Neural progenitor cell (in vitro differentiated cells): Measurements from ENCODE around the gene PWWP2B. TPM values are rescaled to one million over a fixed set of nuclear protein-coding genes. Genes with fewer than 3 reads are reported as not detected.

Experiments
- DNase-seq: peaks from one replicate; pipeline ENCODE4 v3.0.0-alpha.2; 2016; ENCODE audit warnings: low spot score
- H2AFZ ChIP-seq: fragments of 200-600 bp; sonication (generic); replicated peaks from 2 replicates; pipeline ENCODE4 v1.6.1; 2016; ENCODE audit warnings: antibody characterized with exemption
- H3F3A ChIP-seq: fragments of 200-600 bp; sonication (generic); 2 replicates; pipeline ENCODE4 v1.6.1; 2016; ENCODE audit warnings: antibody characterized with exemption, low read depth
- H3K27ac ChIP-seq: fragments of 200-600 bp; sonication (generic); 2 replicates; pipeline ENCODE4 v1.5.1; 2016; ENCODE audit warnings: mild to moderate bottlenecking
- H3K27me3 ChIP-seq: fragments of 200-600 bp; sonication (generic); 2 replicates; pipeline ENCODE4 v1.6.1; 2016; ENCODE audit warnings: mild to moderate bottlenecking, moderate library complexity
- H3K36me3 ChIP-seq: fragments of 200-600 bp; sonication (generic); 2 replicates; pipeline ENCODE4 v1.5.1; 2016
- H3K4me1 ChIP-seq: fragments of 200-600 bp; sonication (generic); 2 replicates; pipeline ENCODE4 v1.6.1; 2016; ENCODE audit warnings: mixed run types
- H3K4me2 ChIP-seq: fragments of 200-600 bp; sonication (generic); 2 replicates; pipeline ENCODE4 v1.6.1; 2016
- H3K4me3 ChIP-seq: fragments of 200-600 bp; sonication (generic); 2 replicates; pipeline ENCODE4 v1.5.1; 2016
- H3K79me2 ChIP-seq: fragments of 200-600 bp; sonication (generic); 2 replicates; pipeline ENCODE4 v1.6.1; 2016; ENCODE audit warnings: low read depth
- H3K9ac ChIP-seq: fragments of 200-600 bp; sonication (generic); 2 replicates; pipeline ENCODE4 v1.6.1; 2016
- H3K9me3 ChIP-seq: fragments of 200-600 bp; sonication (generic); 2 replicates; pipeline ENCODE4 v1.5.1; 2016; ENCODE audit warnings: low read depth
- H4K20me1 ChIP-seq: fragments of 200-600 bp; sonication (generic); 2 replicates; pipeline ENCODE4 v1.6.1; 2016; ENCODE audit warnings: low read depth
- H3K27ac Mint-ChIP-seq: 3 replicates; pipeline ENCODE4 v1.8.0; 2021; ENCODE audit warnings: mixed read lengths
- H3K27me3 Mint-ChIP-seq: 2 replicates; pipeline ENCODE4 v1.8.0; 2022; ENCODE audit warnings: low read depth, mild to moderate bottlenecking, inconsistent platforms, moderate library complexity, mixed read lengths; ENCODE audit not compliant: insufficient read depth
- H3K36me3 Mint-ChIP-seq: 3 replicates; pipeline ENCODE4 v1.8.0; 2021; ENCODE audit warnings: mixed read lengths
- H3K4me1 Mint-ChIP-seq: 3 replicates; pipeline ENCODE4 v1.8.0; 2021; ENCODE audit warnings: mixed read lengths
- H3K4me3 Mint-ChIP-seq: 3 replicates; pipeline ENCODE4 v1.8.0; 2021; ENCODE audit warnings: mild to moderate bottlenecking, moderate library complexity, mixed read lengths
- H3K9me3 Mint-ChIP-seq: 3 replicates; pipeline ENCODE4 v1.8.0; 2020; ENCODE audit warnings: mixed read lengths
- CTCF ChIP-seq: fragments of 200-600 bp; sonication (generic); IDR thresholded peaks from 2 replicates; pipeline ENCODE4 v1.5.1; 2017; ENCODE audit warnings: antibody characterized with exemption, mild to moderate bottlenecking
- EZH2 ChIP-seq: fragments of 200-600 bp; sonication (generic); IDR thresholded peaks from 2 replicates; pipeline ENCODE4 v1.6.1; 2017; ENCODE audit warnings: antibody characterized with exemption, mild to moderate bottlenecking, moderate library complexity
- EZH2phosphoT487 ChIP-seq: fragments of 200-600 bp; sonication (generic); IDR thresholded peaks from 2 replicates; pipeline ENCODE4 v1.6.1; 2017; ENCODE audit warnings: antibody characterized with exemption
- total RNA-seq: library from RNA; depleted of rRNA; stranded (reverse); fragments of >200 nt; gene quantifications from 2 replicates; pipeline ENCODE4 v1.2.3, GENCODE V29; 2015; ENCODE audit warnings: low replicate concordance

Gene PWWP2B
- total RNA-seq, 1 donor from 2014 or later = 0.34 TPM

- no peak for TF ChIP-seq EZH2phosphoT487
- TF ChIP-seq EZH2 = no peak
- no peak for TF ChIP-seq CTCF
- Mint-ChIP-seq H3K4me3 (no peak overlapping the region), H3K9me3 (no peaks in the 10 kb centered on the region), H3K27me3 (peaks cover 8% of the 10 kb centered on the region), H3K27ac (peak overlapping the region; percentile 29), H3K4me1 (peaks cover 26% of the 10 kb centered on the region), H3K36me3 (peaks cover 13% of the 10 kb centered on the region)
- no peaks in the 10 kb centered on the region for H3F3A ChIP-seq
- H3K27ac ChIP-seq = no peak overlapping the region
- no peak overlapping the region for H2AFZ ChIP-seq
- no peak overlapping the region for H3K4me2 ChIP-seq
- H3K4me3 ChIP-seq = no peak overlapping the region
- H3K4me1 ChIP-seq = peaks cover 9% of the 10 kb centered on the region
- no peaks in the 10 kb centered on the region for H3K27me3 ChIP-seq
- no peaks in the 10 kb centered on the region for H4K20me1 ChIP-seq
- H3K9me3 ChIP-seq = no peaks in the 10 kb centered on the region
- H3K9ac ChIP-seq = no peak overlapping the region
- H3K79me2 ChIP-seq = no peaks in the 10 kb centered on the region
- no peak for DNase-seq
- no peaks in the 10 kb centered on the region for H3K36me3 ChIP-seq
These were observed 26.3 kb upstream of the PWWP2B start for GRCh38 chr10:132370426-132371340.

- DNase-seq = no peak
- Histone ChIP-seq H3K9me3 (no peaks in the 10 kb centered on the region), H3K79me2 (no peaks in the 10 kb centered on the region), H3K27ac (no peak overlapping the region), H3K36me3 (no peaks in the 10 kb centered on the region), H3F3A (no peaks in the 10 kb centered on the region), H3K4me1 (peaks cover 9% of the 10 kb centered on the region), H3K9ac (no peak overlapping the region), H3K4me3 (no peak overlapping the region), H2AFZ (no peak overlapping the region), H4K20me1 (no peaks in the 10 kb centered on the region), H3K4me2 (no peak overlapping the region), H3K27me3 (no peaks in the 10 kb centered on the region)
- Mint-ChIP-seq H3K4me3 (no peak overlapping the region), H3K36me3 (peaks cover 13% of the 10 kb centered on the region), H3K9me3 (no peaks in the 10 kb centered on the region), H3K27ac (peak overlapping the region; percentile 70), H3K27me3 (peaks cover 10% of the 10 kb centered on the region), H3K4me1 (peaks cover 29% of the 10 kb centered on the region)
- peak; percentile 37 for TF ChIP-seq CTCF
- TF ChIP-seq EZH2phosphoT487 = no peak
These were observed 25.3 kb upstream of the PWWP2B start for GRCh38 chr10:132371641-132372081.

- Histone ChIP-seq H2AFZ (no peak overlapping the region), H3K27me3 (no peaks in the 10 kb centered on the region), H3K9ac (no peak overlapping the region), H3K79me2 (no peaks in the 10 kb centered on the region), H4K20me1 (no peaks in the 10 kb centered on the region), H3K36me3 (no peaks in the 10 kb centered on the region), H3K9me3 (no peaks in the 10 kb centered on the region), H3F3A (no peaks in the 10 kb centered on the region), H3K4me1 (peaks cover 9% of the 10 kb centered on the region), H3K4me2 (no peak overlapping the region), H3K27ac (no peak overlapping the region), H3K4me3 (no peak overlapping the region)
- peaks cover 29% of the 10 kb centered on the region for H3K4me1 Mint-ChIP-seq
- H3K36me3 Mint-ChIP-seq = peaks cover 5% of the 10 kb centered on the region
- H3K27ac Mint-ChIP-seq = no peak overlapping the region
- no peak overlapping the region for H3K4me3 Mint-ChIP-seq
- TF ChIP-seq EZH2phosphoT487 = no peak
- no peaks in the 10 kb centered on the region for H3K9me3 Mint-ChIP-seq
- peaks cover 10% of the 10 kb centered on the region for H3K27me3 Mint-ChIP-seq
- no peak for DNase-seq
These were observed 24.4 kb upstream of the PWWP2B start for GRCh38 chr10:132372516-132373095.
